NCI-H1694 treated with DMSO at 0.1 percent for 48 hours (cell line): ENCODE data around the gene PSRC1.

Experiments
- DNase-seq: peaks from one replicate; lab custom pipeline; 2025; lab: John Stamatoyannopoulos, UW

PSRC1 gene

GRCh38 chr1:109272021-109272799, 10.7 kb downstream of the PSRC1 start:
- no peak for DNase-seq

GRCh38 chr1:109271458-109271857, 11.5 kb downstream of the PSRC1 start:
- DNase-seq, result no peak

GRCh38 chr1:109270623-109271317, 12.2 kb downstream of the PSRC1 start:
- DNase-seq, result no peak

- DNase-seq, result no peak
These were observed 12.8 kb downstream of the PSRC1 start for GRCh38 chr1:109269981-109270622.

- DNase-seq, result no peak
These were observed 13.5 kb downstream of the PSRC1 start for GRCh38 chr1:109269212-109269980.

GRCh38 chr1:109268431-109269211, 14.3 kb downstream of the PSRC1 start:
- DNase-seq, result no peak

- DNase-seq, result no peak
These were observed 15.1 kb downstream of the PSRC1 start for GRCh38 chr1:109267743-109268300.

GRCh38 chr1:109266965-109267364, 16.0 kb downstream of the PSRC1 start:
- DNase-seq, result no peak

GRCh38 chr1:109265741-109266330, 17.1 kb downstream of the PSRC1 start:
- no peak for DNase-seq

GRCh38 chr1:109265016-109265415, 17.9 kb downstream of the PSRC1 start:
- no peak for DNase-seq

- no peak for DNase-seq
These were observed 18.6 kb downstream of the PSRC1 start for GRCh38 chr1:109264379-109264755.

GRCh38 chr1:109263597-109264378, 19.2 kb downstream of the PSRC1 start:
- DNase-seq, result peak; percentile 57

GRCh38 chr1:109263234-109263596, 19.7 kb downstream of the PSRC1 start:
- DNase-seq, result peak; percentile 57

GRCh38 chr1:109262231-109263055, 20.5 kb downstream of the PSRC1 start:
- no peak for DNase-seq

GRCh38 chr1:109261578-109261977, 21.4 kb downstream of the PSRC1 start:
- DNase-seq, result no peak

- DNase-seq, result no peak
These were observed 21.9 kb downstream of the PSRC1 start for GRCh38 chr1:109261006-109261405.

GRCh38 chr1:109259674-109260557, 23.0 kb downstream of the PSRC1 start:
- no peak for DNase-seq
